ENCODE data around the gene RNASE11. TPM values are rescaled to one million over a fixed set of nuclear protein-coding genes. Genes with fewer than 3 reads are reported as not detected.

RNASE11 gene
- total and polyA plus RNA-seq, 9 of the 15 experiments (the other 6 are each of a cell fraction or from before 2014, with no cell fraction given) = 0.16 to 0.29 (median 0.22) TPM; not detected in 6

DNA sequence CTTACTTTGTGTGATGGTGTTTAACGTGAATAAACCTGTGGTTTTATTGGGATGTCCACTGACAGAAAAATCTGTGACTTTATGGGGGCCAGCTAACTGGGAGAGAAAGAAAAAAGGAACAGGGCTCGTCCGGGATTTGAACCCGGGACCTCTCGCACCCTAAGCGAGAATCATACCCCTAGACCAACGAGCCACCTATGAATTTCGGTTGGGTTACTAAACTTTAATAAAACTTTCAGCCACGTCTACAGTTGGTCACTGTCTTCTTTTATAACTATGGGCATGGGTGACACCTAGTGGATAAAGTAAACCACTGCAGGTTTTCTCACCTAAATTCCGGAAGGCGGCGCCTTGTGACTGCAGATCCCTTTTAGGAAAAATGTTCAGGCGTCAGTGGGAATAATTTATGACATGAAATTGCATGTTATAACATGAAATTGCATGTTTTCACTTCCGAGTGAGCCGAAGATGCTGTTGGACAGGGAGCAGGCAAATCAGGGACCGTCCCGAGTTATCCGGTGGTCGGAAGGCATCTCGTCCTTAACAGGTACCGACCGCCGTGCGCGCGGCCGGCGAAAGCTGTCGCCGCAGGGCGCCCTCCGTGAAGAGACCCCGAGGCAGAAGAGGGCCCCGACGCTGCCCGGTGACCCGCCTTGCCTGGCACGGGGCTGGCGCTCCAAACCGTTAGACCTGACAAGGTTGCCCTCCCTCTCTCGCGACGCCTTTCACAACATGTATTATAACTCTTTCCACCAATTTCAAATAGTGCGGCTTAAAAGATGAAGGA lies 21.6 kb upstream of the RNASE11 start (continued):
- TF ChIP-seq TEAD2 (tag; IDR thresholded peaks at IDR 0.05) (no peak), GATAD2A (IDR thresholded peaks at IDR 0.05) (no peak), NR2F6 (CRISPR knock-in tag; IDR thresholded peaks at IDR 0.05) (no peak), CEBPB (tag; IDR thresholded peaks at IDR 0.05) (no peak), ARHGAP35 (IDR thresholded peaks at IDR 0.05; ENCODE audit: partially characterized antibody) (no peak), NCOA6 (IDR thresholded peaks at IDR 0.05) (no peak), TBP (optimal IDR thresholded peaks at IDR 0.05; ENCODE audit: low read depth, low read length) (peak; percentile 99), FOXJ2 (tag; IDR thresholded peaks at IDR 0.05) (no peak), SMAD2 (IDR thresholded peaks at IDR 0.05; ENCODE audit: low read depth, low read length) (no peak), ZNF175 (CRISPR knock-in tag; IDR thresholded peaks at IDR 0.05; ENCODE audit: low read depth) (no peak), HDAC3 (IDR thresholded peaks at IDR 0.05; ENCODE audit: borderline replicate concordance, partially characterized antibody) (no peak), BRF1 (IDR thresholded peaks at IDR 0.05; ENCODE audit: borderline replicate concordance, extremely low read depth, insufficient read length) (no peak), CHD4 (IDR thresholded peaks at IDR 0.05; ENCODE audit: insufficient read depth, insufficient replicate concordance, low read depth, low read length, poor library complexity, severe bottlenecking) (no peak), SMARCA5 (IDR thresholded peaks at IDR 0.05) (0 out of 2 replicates have a peak, but pooled peaks have one; percentile 37), NBN (IDR thresholded peaks at IDR 0.05; ENCODE audit: low read depth) (0 out of 2 replicates have a peak, but pooled peaks have one; percentile 33), CEBPG (CRISPR knock-in tag; IDR thresholded peaks at IDR 0.05) (peak; percentile 26; the same call in 1 of the 2 replicates), CEBPG (tag; conservative IDR thresholded peaks at IDR 0.05 in 1 of 2, IDR thresholded peaks at IDR 0.05 in 1 of 2) (no peak), ZNF778 (CRISPR knock-in tag; IDR thresholded peaks at IDR 0.05) (no peak)
- TF ChIP-seq, protein P1, sequence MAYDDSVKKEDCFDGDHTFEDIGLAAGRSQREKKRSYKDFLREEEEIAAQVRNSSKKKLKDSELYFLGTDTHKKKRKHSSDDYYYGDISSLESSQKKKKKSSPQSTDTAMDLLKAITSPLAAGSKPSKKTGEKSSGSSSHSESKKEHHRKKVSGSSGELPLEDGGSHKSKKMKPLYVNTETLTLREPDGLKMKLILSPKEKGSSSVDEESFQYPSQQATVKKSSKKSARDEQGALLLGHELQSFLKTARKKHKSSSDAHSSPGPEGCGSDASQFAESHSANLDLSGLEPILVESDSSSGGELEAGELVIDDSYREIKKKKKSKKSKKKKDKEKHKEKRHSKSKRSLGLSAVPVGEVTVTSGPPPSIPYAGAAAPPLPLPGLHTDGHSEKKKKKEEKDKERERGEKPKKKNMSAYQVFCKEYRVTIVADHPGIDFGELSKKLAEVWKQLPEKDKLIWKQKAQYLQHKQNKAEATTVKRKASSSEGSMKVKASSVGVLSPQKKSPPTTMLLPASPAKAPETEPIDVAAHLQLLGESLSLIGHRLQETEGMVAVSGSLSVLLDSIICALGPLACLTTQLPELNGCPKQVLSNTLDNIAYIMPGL (CRISPR knock-in tag; IDR thresholded peaks at IDR 0.05) = peak; percentile 75; the same call in 1 of the 2 replicates
- TF ChIP-seq, protein P2, sequence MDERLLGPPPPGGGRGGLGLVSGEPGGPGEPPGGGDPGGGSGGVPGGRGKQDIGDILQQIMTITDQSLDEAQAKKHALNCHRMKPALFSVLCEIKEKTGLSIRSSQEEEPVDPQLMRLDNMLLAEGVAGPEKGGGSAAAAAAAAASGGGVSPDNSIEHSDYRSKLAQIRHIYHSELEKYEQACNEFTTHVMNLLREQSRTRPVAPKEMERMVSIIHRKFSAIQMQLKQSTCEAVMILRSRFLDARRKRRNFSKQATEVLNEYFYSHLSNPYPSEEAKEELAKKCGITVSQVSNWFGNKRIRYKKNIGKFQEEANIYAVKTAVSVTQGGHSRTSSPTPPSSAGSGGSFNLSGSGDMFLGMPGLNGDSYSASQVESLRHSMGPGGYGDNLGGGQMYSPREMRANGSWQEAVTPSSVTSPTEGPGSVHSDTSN (CRISPR knock-in tag; IDR thresholded peaks at IDR 0.05; ENCODE audit: low read depth) = peak; percentile 36
- TF ChIP-seq, protein P2 (tag; conservative IDR thresholded peaks at IDR 0.05; ENCODE audit: low read depth) = peak; percentile 90
- TF ChIP-seq, protein P3, sequence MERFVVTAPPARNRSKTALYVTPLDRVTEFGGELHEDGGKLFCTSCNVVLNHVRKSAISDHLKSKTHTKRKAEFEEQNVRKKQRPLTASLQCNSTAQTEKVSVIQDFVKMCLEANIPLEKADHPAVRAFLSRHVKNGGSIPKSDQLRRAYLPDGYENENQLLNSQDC (CRISPR knock-in tag; IDR thresholded peaks at IDR 0.05) = no peak
- TF ChIP-seq, protein P4, sequence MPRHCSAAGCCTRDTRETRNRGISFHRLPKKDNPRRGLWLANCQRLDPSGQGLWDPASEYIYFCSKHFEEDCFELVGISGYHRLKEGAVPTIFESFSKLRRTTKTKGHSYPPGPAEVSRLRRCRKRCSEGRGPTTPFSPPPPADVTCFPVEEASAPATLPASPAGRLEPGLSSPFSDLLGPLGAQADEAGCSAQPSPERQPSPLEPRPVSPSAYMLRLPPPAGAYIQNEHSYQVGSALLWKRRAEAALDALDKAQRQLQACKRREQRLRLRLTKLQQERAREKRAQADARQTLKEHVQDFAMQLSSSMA (CRISPR knock-in tag; IDR thresholded peaks at IDR 0.05) = no peak

Data from K562 (cell line).